ENCODE data around the gene MAB21L4. TPM values are rescaled to one million over a fixed set of nuclear protein-coding genes. Genes with fewer than 3 reads are reported as not detected.

Gene MAB21L4
- total RNA-seq, 2 experiments from 2014 or later = not detected

GRCh38 chr2:240857039-240858008, 38.6 kb downstream of the MAB21L4 start:
- intact Hi-C loops (cut with micrococcal nuclease) = loop anchor here (10.0 kb wide), 1 partner anchor 357 kb away; no protein-coding TSS in a partner anchor
- Mint-ChIP-seq H3K4me3 (no peak overlapping the region), H3K27me3 (ENCODE audit: low read depth) (no peaks in the 10 kb centered on the region), H3K36me3 (ENCODE audit: low read depth) (no peaks in the 10 kb centered on the region), H3K27ac (no peak overlapping the region), H3K4me1 (ENCODE audit: low read depth) (no peaks in the 10 kb centered on the region), H3K9me3 (peaks cover 12% of the 10 kb centered on the region)
- no peak for DNase-seq
- CTCF ChIA-PET = interaction anchor here (0.6 to 1.0 kb wide), 2 partner anchors 220 to 502 kb away, joined by 3 read pairs; no protein-coding TSS in a partner anchor

- peaks cover 12% of the 10 kb centered on the region for H3K9me3 Mint-ChIP-seq
- DNase-seq = no peak
- H3K4me1 Mint-ChIP-seq (ENCODE audit: low read depth) = no peaks in the 10 kb centered on the region
- intact Hi-C loops (cut with micrococcal nuclease) = loop anchor here (10.0 kb wide), 1 partner anchor 358 kb away; no protein-coding TSS in a partner anchor
- H3K36me3 Mint-ChIP-seq (ENCODE audit: low read depth) = no peaks in the 10 kb centered on the region
- no peak overlapping the region for H3K4me3 Mint-ChIP-seq
- H3K27ac Mint-ChIP-seq = no peak overlapping the region
- CTCF ChIA-PET = no interaction called here
- no peaks in the 10 kb centered on the region for H3K27me3 Mint-ChIP-seq (ENCODE audit: low read depth)
Observed at GRCh38 chr2:240856151-240856980, 39.6 kb downstream of the MAB21L4 start.

- intact Hi-C loops (cut with micrococcal nuclease) = loop anchor here (10.0 kb wide), 1 partner anchor 359 kb away; no protein-coding TSS in a partner anchor
- CTCF ChIA-PET = no interaction called here
- no peaks in the 10 kb centered on the region for H3K36me3 Mint-ChIP-seq (ENCODE audit: low read depth)
- H3K9me3 Mint-ChIP-seq = peaks cover 12% of the 10 kb centered on the region
- H3K4me3 Mint-ChIP-seq = no peak overlapping the region
- no peaks in the 10 kb centered on the region for H3K4me1 Mint-ChIP-seq (ENCODE audit: low read depth)
- no peak for DNase-seq
- H3K27me3 Mint-ChIP-seq (ENCODE audit: low read depth) = no peaks in the 10 kb centered on the region
- H3K27ac Mint-ChIP-seq = no peak overlapping the region
Observed at GRCh38 chr2:240855670-240856069, 40.3 kb downstream of the MAB21L4 start.

GRCh38 chr2:240852671-240853314, 43.2 kb downstream of the MAB21L4 start:
- no peak overlapping the region for H3K4me3 Mint-ChIP-seq
- CTCF ChIA-PET = no interaction called here
- no peaks in the 10 kb centered on the region for H3K27me3 Mint-ChIP-seq (ENCODE audit: low read depth)
- no peak for DNase-seq
- H3K36me3 Mint-ChIP-seq (ENCODE audit: low read depth) = no peaks in the 10 kb centered on the region
- H3K9me3 Mint-ChIP-seq = peaks cover 12% of the 10 kb centered on the region
- no peaks in the 10 kb centered on the region for H3K4me1 Mint-ChIP-seq (ENCODE audit: low read depth)
- H3K27ac Mint-ChIP-seq = no peak overlapping the region
- intact Hi-C loops (cut with micrococcal nuclease) = loop anchor here (5.0 to 10.0 kb wide), 2 partner anchors 300 to 362 kb away; partner anchors contain the start of gene PPP1R7

GRCh38 chr2:240851078-240851991, 44.6 kb downstream of the MAB21L4 start:
- CTCF ChIA-PET = interaction anchor here (0.6 to 1.7 kb wide), 17 partner anchors 10 to 880 kb away, joined by 3 to 17 read pairs (median 3); no protein-coding TSS in a partner anchor
- peak; percentile 92 for DNase-seq
- Mint-ChIP-seq H3K4me1 (ENCODE audit: low read depth) (no peaks in the 10 kb centered on the region), H3K27me3 (ENCODE audit: low read depth) (no peaks in the 10 kb centered on the region), H3K36me3 (ENCODE audit: low read depth) (no peaks in the 10 kb centered on the region), H3K9me3 (peaks cover 12% of the 10 kb centered on the region), H3K27ac (no peak overlapping the region), H3K4me3 (no peak overlapping the region)
- intact Hi-C loops (cut with micrococcal nuclease) = loop anchor here (5.0 to 10.0 kb wide), 2 partner anchors 301 to 363 kb away; partner anchors contain the start of gene PPP1R7

GRCh38 chr2:240850756-240851077, 45.2 kb downstream of the MAB21L4 start:
- H3K9me3 Mint-ChIP-seq = peaks cover 12% of the 10 kb centered on the region

GRCh38 chr2:240850026-240850425, 45.9 kb downstream of the MAB21L4 start:
- Mint-ChIP-seq H3K27me3 (ENCODE audit: low read depth) (no peaks in the 10 kb centered on the region), H3K36me3 (ENCODE audit: low read depth) (peaks cover 1% of the 10 kb centered on the region), H3K4me1 (ENCODE audit: low read depth) (no peaks in the 10 kb centered on the region), H3K9me3 (peaks cover 12% of the 10 kb centered on the region), H3K27ac (no peak overlapping the region), H3K4me3 (no peak overlapping the region)
- DNase-seq = no peak
- CTCF ChIA-PET = interaction anchor here (0.6 kb wide), 1 partner anchor 32 kb away, joined by 3 read pairs; no protein-coding TSS in a partner anchor
- intact Hi-C loops (cut with micrococcal nuclease) = loop anchor here (5.0 to 10.0 kb wide), 2 partner anchors 302 to 365 kb away; partner anchors contain the start of gene PPP1R7

More at GRCh38 chr2:240850756-240851077, 45.2 kb downstream of the MAB21L4 start:
- Mint-ChIP-seq H3K27me3 (ENCODE audit: low read depth) (no peaks in the 10 kb centered on the region), H3K4me3 (no peak overlapping the region), H3K36me3 (ENCODE audit: low read depth) (no peaks in the 10 kb centered on the region), H3K4me1 (ENCODE audit: low read depth) (no peaks in the 10 kb centered on the region), H3K27ac (no peak overlapping the region)
- CTCF ChIA-PET = interaction anchor here (0.6 to 1.7 kb wide), 9 partner anchors 10 to 649 kb away, joined by 3 to 17 read pairs (median 3); no protein-coding TSS in a partner anchor
- DNase-seq = no peak
- intact Hi-C loops (cut with micrococcal nuclease) = loop anchor here (5.0 to 10.0 kb wide), 2 partner anchors 302 to 364 kb away; partner anchors contain the start of gene PPP1R7

- Mint-ChIP-seq H3K27me3 (ENCODE audit: low read depth) (no peaks in the 10 kb centered on the region), H3K4me1 (ENCODE audit: low read depth) (no peaks in the 10 kb centered on the region), H3K27ac (no peak overlapping the region), H3K9me3 (peaks cover 6% of the 10 kb centered on the region), H3K36me3 (ENCODE audit: low read depth) (peaks cover 1% of the 10 kb centered on the region), H3K4me3 (no peak overlapping the region)
- CTCF ChIA-PET = no interaction called here
- no peak for DNase-seq
- intact Hi-C loops (cut with micrococcal nuclease) = no loop called here
Observed at GRCh38 chr2:240848900-240849680, 46.9 kb downstream of the MAB21L4 start.

- CTCF ChIA-PET = no interaction called here
- DNase-seq = no peak
- no peaks in the 10 kb centered on the region for H3K4me1 Mint-ChIP-seq (ENCODE audit: low read depth)
- H3K27me3 Mint-ChIP-seq (ENCODE audit: low read depth) = no peaks in the 10 kb centered on the region
- H3K9me3 Mint-ChIP-seq = peaks cover 5% of the 10 kb centered on the region
- intact Hi-C loops (cut with micrococcal nuclease) = no loop called here
- H3K4me3 Mint-ChIP-seq = no peak overlapping the region
- H3K27ac Mint-ChIP-seq = no peak overlapping the region
- H3K36me3 Mint-ChIP-seq (ENCODE audit: low read depth) = peaks cover 1% of the 10 kb centered on the region
Observed at GRCh38 chr2:240847817-240848216, 48.1 kb downstream of the MAB21L4 start.

- CTCF ChIA-PET = no interaction called here
- Mint-ChIP-seq H3K36me3 (ENCODE audit: low read depth) (peaks cover 1% of the 10 kb centered on the region), H3K27ac (no peak overlapping the region), H3K4me3 (no peak overlapping the region), H3K9me3 (peaks cover 5% of the 10 kb centered on the region), H3K27me3 (ENCODE audit: low read depth) (no peaks in the 10 kb centered on the region), H3K4me1 (ENCODE audit: low read depth) (no peaks in the 10 kb centered on the region)
- DNase-seq = no peak
- intact Hi-C loops (cut with micrococcal nuclease) = no loop called here
Observed at GRCh38 chr2:240846873-240847595, 48.9 kb downstream of the MAB21L4 start.

All from activated naive CD4-positive, alpha-beta T cell treated with anti-CD3 and anti-CD28 coated beads for 36 hours (primary cell).